CD14-positive monocyte (primary cell): ENCODE data around the gene DPPA4. TPM values are rescaled to one million over a fixed set of nuclear protein-coding genes. Genes with fewer than 3 reads are reported as not detected.

Experiments
- DNase-seq, 3 donors: peaks; one replicate each; pipeline ENCODE4 v3.0.0-alpha.2; 2011 to 2022
- H2AFZ ChIP-seq: 2 replicates; pipeline ENCODE4 v1.6.0; 2012; ENCODE audit warnings: mild to moderate bottlenecking, low read depth, low read length, inconsistent platforms; ENCODE audit not compliant: insufficient read depth, poor library complexity, severe bottlenecking
- H3K27ac ChIP-seq, 2 donors: 1 replicate in 1 of 2; 2 replicates in 1 of 2; pipeline ENCODE4 v1.5.1; 2012 to 2013; ENCODE audit warnings: low read length in 2 of 2, control low read depth in 1 of 2, inconsistent platforms in 1 of 2, low read depth in 1 of 2, mild to moderate bottlenecking in 1 of 2
- H3K27me3 ChIP-seq, 2 donors: one replicate each; pipeline versions ENCODE4 v1.6.0 to v1.6.1; 2011 to 2013; ENCODE audit warnings: low read length in 2 of 2; ENCODE audit not compliant: control insufficient read depth in 2 of 2, insufficient read depth in 2 of 2
- H3K36me3 ChIP-seq, 2 donors: replicated peaks in 1 of 2; 1 replicate in 1 of 2; 2 replicates in 1 of 2; pipeline versions ENCODE4 v1.5.1 to v1.6.1; 2012 to 2013; ENCODE audit warnings: low read length in 2 of 2, control low read depth in 1 of 2, inconsistent platforms in 1 of 2, mild to moderate bottlenecking in 1 of 2; ENCODE audit not compliant: insufficient read depth in 2 of 2, control insufficient read depth in 1 of 2
- H3K4me1 ChIP-seq, 2 donors: 1 replicate in 1 of 2; 2 replicates in 1 of 2; pipeline versions ENCODE4 v1.5.1 to v1.6.1; 2012 to 2013; ENCODE audit warnings: low read length in 2 of 2, control low read depth in 1 of 2, inconsistent platforms in 1 of 2, mild to moderate bottlenecking in 1 of 2, moderate library complexity in 1 of 2; ENCODE audit not compliant: insufficient read depth in 2 of 2, control insufficient read depth in 1 of 2
- H3K4me2 ChIP-seq: replicated peaks from 2 replicates; pipeline ENCODE3; 2012; ENCODE audit warnings: low read length, moderate library complexity, mild to moderate bottlenecking; ENCODE audit not compliant: poor library complexity, severe bottlenecking; ENCODE audit errors: extremely low read depth
- H3K4me3 ChIP-seq, 3 experiments: fragments of 200-600 bp in 1 of 3; sonication (generic) in 1 of 3; replicated peaks in 1 of 3; 1 replicate in 2 of 3; 2 replicates in 1 of 3; pipeline ENCODE4 v1.5.1; 2011 to 2013; ENCODE audit warnings: low read length in 3 of 3, mild to moderate bottlenecking in 3 of 3, control low read depth in 2 of 3, low read depth in 2 of 3, inconsistent platforms in 1 of 3, moderate library complexity in 1 of 3
- H3K79me2 ChIP-seq: 2 replicates; pipeline ENCODE4 v1.6.0; 2012; ENCODE audit warnings: mild to moderate bottlenecking, control low read depth, inconsistent platforms, low read length, moderate library complexity; ENCODE audit not compliant: insufficient read depth
- H3K9ac ChIP-seq: 2 replicates; pipeline ENCODE4 v1.6.0; 2017; ENCODE audit warnings: low read length, mild to moderate bottlenecking; ENCODE audit not compliant: insufficient read depth, poor library complexity, severe bottlenecking
- H3K9me3 ChIP-seq, 2 donors: replicated peaks in 1 of 2; 1 replicate in 1 of 2; 2 replicates in 1 of 2; pipeline versions ENCODE4 v1.5.1 to v1.6.1; 2012 to 2013; ENCODE audit warnings: low read length in 2 of 2, control low read depth in 1 of 2; ENCODE audit not compliant: control insufficient read depth in 1 of 2, insufficient read depth in 1 of 2
- H4K20me1 ChIP-seq: 2 replicates; pipeline ENCODE4 v1.6.0; 2012; ENCODE audit warnings: mild to moderate bottlenecking, low read length, control low read depth, moderate library complexity; ENCODE audit not compliant: insufficient read depth
- H3K27ac Mint-ChIP-seq, 7 donors: one replicate each; pipeline ENCODE4 v1.8.0; 2020; ENCODE audit warnings: mild to moderate bottlenecking in 7 of 7, mixed read lengths in 7 of 7, moderate library complexity in 6 of 7, inconsistent platforms in 2 of 7
- H3K27me3 Mint-ChIP-seq, 3 donors: one replicate each; pipeline ENCODE4 v1.8.0; 2021 to 2022; ENCODE audit warnings: low read depth in 3 of 3, mild to moderate bottlenecking in 3 of 3, mixed read lengths in 3 of 3, moderate library complexity in 3 of 3, inconsistent platforms in 1 of 3
- H3K36me3 Mint-ChIP-seq, 2 donors: one replicate each; pipeline ENCODE4 v1.8.0; 2020; ENCODE audit warnings: mixed read lengths in 2 of 2, inconsistent platforms in 1 of 2, mild to moderate bottlenecking in 1 of 2
- H3K4me1 Mint-ChIP-seq: one replicate; pipeline ENCODE4 v1.8.0; 2020; ENCODE audit warnings: mild to moderate bottlenecking, mixed read lengths
- H3K4me3 Mint-ChIP-seq, 2 donors: one replicate each; pipeline ENCODE4 v1.8.0; 2020; ENCODE audit warnings: mild to moderate bottlenecking in 2 of 2, mixed read lengths in 2 of 2, moderate library complexity in 1 of 2
- H3K9me3 Mint-ChIP-seq, 7 donors: one replicate each; pipeline ENCODE4 v1.8.0; 2020 to 2022; ENCODE audit warnings: mixed read lengths in 7 of 7, mild to moderate bottlenecking in 6 of 7, moderate library complexity in 6 of 7, inconsistent platforms in 2 of 7
- CTCF ChIP-seq: fragments of 200-600 bp; IDR thresholded peaks from one replicate; pipeline ENCODE4 v1.8.0; 2022; ENCODE audit warnings: antibody characterized with exemption, mild to moderate bottlenecking
- WGBS: methylation state at CpG from one replicate; pipeline ENCODE4 v1.1.5; 2013; ENCODE audit warnings: missing lambda C conversion rate; ENCODE audit not compliant: insufficient coverage; 5-methylcytosine and 5-hydroxymethylcytosine counted together
- intact Hi-C, 2 donors: fragments of 100-400 bp; cut with micrococcal nuclease; formaldehyde crosslinking; loops; one replicate each; pipeline versions ENCODE4 v1.15.0 to v1.15.1; 2023
- polyA plus RNA-seq, 3 donors: library from polyadenylated mRNA; depleted of rRNA in 1 of 3; unstranded in 2 of 3; stranded (reverse) in 1 of 3; fragments of 300-500 nt in 2 of 3; fragments of >200 nt in 1 of 3; fragmentation: Illumina TruSeq in 2 of 3; gene quantifications; 1 replicate in 2 of 3; 2 replicates in 1 of 3; pipeline ENCODE4 v1.2.3, GENCODE V29; 2012 to 2021

DPPA4 gene
- polyA plus RNA-seq, 3 donors = 0.07 TPM; not detected in 2

GRCh38 chr3:109325657-109326056 lies 11.7 kb downstream of the DPPA4 start:
- H3K4me1 Mint-ChIP-seq = peaks cover 10% of the 10 kb centered on the region
- H3K27me3 ChIP-seq = no peaks in the 10 kb centered on the region
- H3K79me2 ChIP-seq = no peaks in the 10 kb centered on the region
- H3K27ac ChIP-seq = no peak overlapping the region
- H3K9me3 ChIP-seq = peaks cover 0 to 4% of the 10 kb centered on the region in 2 donors
- no peak overlapping the region for H3K4me3 ChIP-seq
- H3K9ac ChIP-seq = no peak overlapping the region
- intact Hi-C loops = no loop called here
- no peaks in the 10 kb centered on the region for H3K4me1 ChIP-seq
- H3K4me2 ChIP-seq = no peak overlapping the region
- no peak overlapping the region for H3K27ac Mint-ChIP-seq
- no peaks in the 10 kb centered on the region for H4K20me1 ChIP-seq
- H3K4me3 Mint-ChIP-seq = no peak overlapping the region
- no peak for DNase-seq
- no peak for TF ChIP-seq CTCF
- no peaks in the 10 kb centered on the region for H3K36me3 Mint-ChIP-seq
- H2AFZ ChIP-seq = no peak overlapping the region
- H3K36me3 ChIP-seq = no peaks in the 10 kb centered on the region
- WGBS = no CpG with 5 or more reads among the region's 3 CpGs
- no peaks in the 10 kb centered on the region for H3K27me3 Mint-ChIP-seq
- peaks cover 0 to 8% (median 2%) of the 10 kb centered on the region in 7 donors for H3K9me3 Mint-ChIP-seq

- no peak overlapping the region for H3K9ac ChIP-seq
- no peak for TF ChIP-seq CTCF
- no peak overlapping the region for H3K27ac ChIP-seq
- no peaks in the 10 kb centered on the region for H3K79me2 ChIP-seq
- peaks cover 0 to 5% of the 10 kb centered on the region in 2 donors for H3K9me3 ChIP-seq
- H3K4me1 ChIP-seq = no peaks in the 10 kb centered on the region
- H3K4me3 ChIP-seq = no peak overlapping the region
- no peak overlapping the region for H3K4me2 ChIP-seq
- WGBS = 100% methylated on average over 1 of the region's 5 CpGs
- no peak overlapping the region for H2AFZ ChIP-seq
- H3K4me1 Mint-ChIP-seq = peaks cover 10% of the 10 kb centered on the region
- H3K27ac Mint-ChIP-seq = no peak overlapping the region
- no peaks in the 10 kb centered on the region for H3K27me3 ChIP-seq
- H4K20me1 ChIP-seq = no peaks in the 10 kb centered on the region
- no peaks in the 10 kb centered on the region for H3K36me3 Mint-ChIP-seq
- peaks cover 0 to 9% (median 2%) of the 10 kb centered on the region in 7 donors for H3K9me3 Mint-ChIP-seq
- no peaks in the 10 kb centered on the region for H3K36me3 ChIP-seq
- H3K4me3 Mint-ChIP-seq = no peak overlapping the region
- no peaks in the 10 kb centered on the region for H3K27me3 Mint-ChIP-seq
- intact Hi-C loops = no loop called here
- no peak for DNase-seq
These were observed 12.2 kb downstream of the DPPA4 start for GRCh38 chr3:109325109-109325508.
